Lower leg skin (tissue), 4 donors: Measurements from ENCODE around the gene MEGF6. TPM values are rescaled to one million over a fixed set of nuclear protein-coding genes. Genes with fewer than 3 reads are reported as not detected.

Experiments used
- DNase-seq, 2 donors: peaks; one replicate each; pipeline ENCODE4 v3.0.0-alpha.2; 2019; ENCODE audit warnings: low spot score in 2 of 2
- H3K4me3 ChIP-seq: fragments of 200-600 bp; sonication (generic); 2 replicates; pipeline ENCODE4 v1.5.1; 2017; ENCODE audit warnings: mild to moderate bottlenecking, low read depth; ENCODE audit not compliant: poor library complexity, severe bottlenecking
- CTCF ChIP-seq, 3 donors: fragments of 450-650 bp; IDR thresholded peaks; one replicate each; pipeline ENCODE4 v1.5.1; 2016; ENCODE audit warnings: antibody characterized with exemption in 3 of 3, mild to moderate bottlenecking in 3 of 3, moderate library complexity in 2 of 3
- POLR2A ChIP-seq, 2 donors: fragments of 450-650 bp; IDR thresholded peaks; one replicate each; pipeline ENCODE4 v1.6.1; 2016 to 2017; ENCODE audit warnings: antibody characterized with exemption in 2 of 2, mild to moderate bottlenecking in 1 of 2, moderate library complexity in 1 of 2
- WGBS, 2 donors: methylation state at CpG; one replicate each; pipeline ENCODE4 v1.1.5; 2018; 5-methylcytosine and 5-hydroxymethylcytosine counted together
- intact Hi-C: fragments of 100-400 bp; cut with DNase I; formaldehyde crosslinking; loops from one replicate; pipeline ENCODE4 v1.15.0; 2023; ENCODE audit warnings: low total_unique reads
- total RNA-seq, 4 donors: library from RNA; depleted of rRNA; stranded (reverse); fragments of >200 nt; gene quantifications; one replicate each; pipeline ENCODE4 v1.1.0, GENCODE V29; 2016

MEGF6 gene
- total RNA-seq, 4 donors from 2014 or later: 81.1 to 147 (median 86.1) TPM

GRCh38 chr1:3450202-3450863, 161.0 kb downstream of the MEGF6 start:
- intact Hi-C loops: loop anchor here (5.0 kb wide), 1 partner anchor 167 kb away; no protein-coding TSS in a partner anchor
- DNase-seq: no peak
- TF ChIP-seq CTCF (IDR thresholded peaks at IDR 0.05): no peak
- TF ChIP-seq POLR2A (IDR thresholded peaks at IDR 0.05): no peak
- H3K4me3 ChIP-seq: no peak overlapping the region
- 84 to 89% methylated on average over 9 of the region's 9 CpGs for WGBS, 2 donors

DNA sequence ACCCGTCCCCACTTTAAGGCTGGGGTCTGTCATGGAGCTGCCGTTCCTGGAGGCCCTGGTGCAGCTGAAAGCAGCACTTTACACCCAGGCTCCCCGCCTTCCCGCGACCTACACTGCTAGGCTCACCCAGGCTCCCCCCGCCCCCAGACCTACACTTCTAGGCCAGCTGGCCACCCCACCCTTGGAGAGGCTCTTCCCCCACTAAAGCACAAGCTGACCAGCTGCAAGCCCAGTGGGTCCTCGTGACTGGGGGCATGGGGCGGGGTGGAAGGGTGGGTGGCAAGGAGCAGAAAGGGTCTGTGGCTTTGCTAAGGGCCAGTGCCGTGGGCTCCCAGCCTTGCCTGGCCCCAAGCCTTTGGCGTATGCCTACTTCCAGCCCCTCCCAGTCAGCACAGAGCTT, 166.6 kb downstream of the MEGF6 start:
- H3K4me3 ChIP-seq: no peak overlapping the region
- no peak for TF ChIP-seq POLR2A (IDR thresholded peaks at IDR 0.05)
- TF ChIP-seq CTCF (IDR thresholded peaks at IDR 0.05): no peak
- DNase-seq: no peak
- WGBS, 2 donors: 70 to 75% methylated on average over 10 of the region's 10 CpGs
- intact Hi-C loops: no loop called here

DNA sequence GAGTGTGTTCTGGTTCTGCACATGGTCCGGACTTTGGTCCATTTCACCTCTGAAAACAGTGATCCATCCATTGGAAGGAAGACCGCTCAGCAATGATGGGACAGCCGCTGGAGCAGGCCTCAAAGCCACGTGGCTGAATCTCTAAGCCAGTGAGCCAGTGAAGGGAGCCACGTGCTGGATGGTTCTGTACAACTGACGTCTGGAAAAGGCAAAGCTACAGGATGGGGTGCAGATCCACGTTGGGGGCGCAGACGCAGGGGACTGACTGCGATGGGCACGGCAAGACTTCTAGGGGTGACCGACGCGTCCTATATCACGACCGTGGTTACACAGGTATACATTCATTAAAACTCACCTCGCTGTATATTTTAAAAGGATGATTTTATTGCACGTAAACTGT, 167.0 kb downstream of the MEGF6 start:
- WGBS, 2 donors: 91 to 92% methylated on average over 18 of the region's 18 CpGs
- H3K4me3 ChIP-seq: no peak overlapping the region
- TF ChIP-seq CTCF (IDR thresholded peaks at IDR 0.05): no peak
- no peak for TF ChIP-seq POLR2A (IDR thresholded peaks at IDR 0.05)
- intact Hi-C loops: no loop called here
- DNase-seq: no peak

GRCh38 chr1:3443807-3444206, 167.5 kb downstream of the MEGF6 start:
- no peak for DNase-seq
- no peak for TF ChIP-seq POLR2A (IDR thresholded peaks at IDR 0.05)
- TF ChIP-seq CTCF (IDR thresholded peaks at IDR 0.05): no peak
- intact Hi-C loops: no loop called here
- no peak overlapping the region for H3K4me3 ChIP-seq
- 74 to 75% methylated on average over 7 of the region's 7 CpGs for WGBS, 2 donors

DNA sequence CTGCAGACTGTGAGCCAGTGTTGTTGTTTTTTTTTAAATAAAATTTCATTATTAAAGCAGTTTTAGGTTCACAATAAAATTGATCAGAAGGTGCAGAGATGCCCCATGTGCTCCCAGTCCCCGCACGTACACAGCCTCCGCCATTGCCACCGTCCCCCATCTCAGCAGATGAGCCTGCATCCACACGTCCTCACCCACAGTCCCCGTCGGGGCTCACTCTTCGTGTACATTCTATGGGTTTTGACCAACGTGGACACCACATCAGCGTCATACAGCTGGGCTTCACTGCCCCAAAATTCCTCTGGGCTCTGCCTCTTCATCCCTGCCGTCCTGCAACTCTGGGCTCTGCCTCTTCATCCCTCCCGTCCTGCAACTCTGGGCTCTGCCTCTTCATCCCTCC, 168.4 kb downstream of the MEGF6 start:
- no peak for TF ChIP-seq CTCF (IDR thresholded peaks at IDR 0.05)
- no peak for TF ChIP-seq POLR2A (IDR thresholded peaks at IDR 0.05)
- WGBS, 2 donors: 83% methylated on average over 12 of the region's 12 CpGs
- no peak for DNase-seq
- H3K4me3 ChIP-seq: no peak overlapping the region
- intact Hi-C loops: no loop called here

- no peak for DNase-seq
- TF ChIP-seq POLR2A (IDR thresholded peaks at IDR 0.05): no peak
- TF ChIP-seq CTCF (IDR thresholded peaks at IDR 0.05): no peak
- intact Hi-C loops: no loop called here
- no peak overlapping the region for H3K4me3 ChIP-seq
- 73 to 88% methylated on average over 10 to 13 of the region's 13 CpGs for WGBS, 2 donors
Observed at GRCh38 chr1:3442331-3442730, 169.0 kb downstream of the MEGF6 start.
